Measurements from ENCODE around the gene RTN4RL2.
A peak's percentile ranks its signal among the peaks of the same experiment; 100 is the strongest.

The RTN4RL2 gene

DNA sequence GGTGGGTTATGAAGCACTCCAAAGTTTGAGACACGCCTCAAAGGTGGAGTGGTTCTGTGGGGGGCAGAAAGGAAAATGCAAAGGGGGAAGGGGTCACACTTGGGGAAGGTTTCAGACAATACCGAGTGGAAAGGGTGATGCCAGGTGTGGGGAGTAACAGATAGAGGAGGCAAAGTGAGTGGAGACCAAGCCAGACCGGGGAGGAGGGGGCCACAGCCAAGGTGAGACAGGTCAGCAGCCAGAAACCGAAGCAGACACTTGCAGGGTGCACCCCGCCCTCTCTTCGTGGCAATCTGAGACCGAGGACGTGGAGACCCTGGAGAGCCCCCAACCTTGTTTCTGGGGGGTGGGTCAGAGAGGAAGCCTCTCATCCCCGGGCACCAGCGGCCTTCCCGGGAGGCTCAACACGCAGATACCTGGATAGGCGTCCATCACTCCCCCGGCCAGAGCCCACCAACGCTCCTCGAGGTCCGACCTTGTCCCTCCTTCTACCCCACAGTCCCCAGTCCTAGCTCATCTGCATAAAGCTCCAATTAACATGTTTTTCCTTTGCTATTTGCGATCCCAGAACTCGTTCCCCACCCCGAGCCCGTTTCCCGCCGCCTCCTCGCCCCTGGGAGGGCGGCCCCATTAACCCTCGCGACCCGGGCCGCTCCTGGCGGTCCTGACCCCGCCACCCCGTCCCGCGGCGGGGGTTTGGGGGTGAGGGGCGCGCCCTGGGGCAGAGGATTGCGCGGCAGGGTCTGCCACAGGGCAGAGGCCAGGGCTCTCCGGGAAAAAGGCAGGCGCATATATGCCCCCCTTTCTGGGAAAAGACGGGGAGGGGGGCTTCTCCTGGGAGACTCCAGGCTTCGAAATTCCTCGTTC, 21.8 kb downstream of the RTN4RL2 start:
- DNase-seq, result no peak

DNA sequence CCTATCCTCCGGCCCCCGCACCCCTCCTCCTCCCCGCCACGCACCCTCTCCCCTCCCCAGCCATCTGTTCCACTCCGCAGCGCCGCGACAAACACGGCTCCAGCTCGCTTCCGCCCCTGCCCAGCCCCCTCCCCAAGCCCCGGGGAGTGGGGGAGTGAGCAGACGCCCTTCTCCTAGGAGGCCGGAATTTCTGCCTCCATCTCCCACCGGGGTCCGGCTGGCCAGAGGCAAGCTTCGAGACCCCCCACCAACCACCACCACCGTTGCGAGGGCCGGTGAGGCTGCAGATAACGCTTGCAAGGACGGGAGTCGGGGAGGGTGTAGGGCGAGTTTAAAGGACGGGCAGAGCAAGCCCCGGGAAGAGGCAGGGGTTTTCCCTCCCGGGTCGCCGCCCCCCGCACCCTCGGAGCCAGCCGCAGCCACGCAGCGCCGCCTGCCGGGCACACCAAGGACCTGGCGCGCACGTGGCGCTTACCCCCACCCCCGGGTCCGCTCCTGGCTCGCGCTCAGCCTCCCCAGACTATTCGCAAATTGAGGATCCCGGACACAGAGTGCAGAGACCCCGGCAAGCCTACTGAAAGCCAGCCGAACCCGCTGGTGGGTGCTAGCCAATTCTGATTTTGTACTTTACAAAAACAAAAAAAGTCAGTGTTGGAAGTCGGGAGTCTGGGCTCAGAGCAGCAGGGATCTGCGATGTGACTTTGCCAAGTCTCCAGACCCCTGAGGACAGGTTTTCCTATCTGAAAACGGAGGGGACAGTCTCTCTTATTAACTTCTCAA, 22.6 kb downstream of the RTN4RL2 start:
- peak; percentile 85 for DNase-seq

DNA sequence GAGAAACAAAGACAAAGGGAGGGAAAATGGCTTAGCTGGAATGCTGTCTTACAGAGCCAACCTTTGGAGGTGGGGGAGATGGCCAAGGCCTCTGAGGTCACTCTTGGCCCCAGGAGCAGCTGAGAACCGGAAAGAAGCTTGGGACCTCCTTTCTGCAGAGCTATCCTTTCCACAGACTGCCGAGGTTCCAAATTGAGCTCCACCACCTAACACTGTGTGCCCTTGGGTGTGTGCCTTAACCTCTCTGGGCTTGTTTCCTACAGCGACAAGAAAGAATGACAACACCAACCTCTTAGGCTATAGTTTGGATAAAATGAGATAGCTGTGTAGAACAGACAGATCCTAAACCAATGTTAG, 23.2 kb downstream of the RTN4RL2 start:
- DNase-seq, result no peak

DNA sequence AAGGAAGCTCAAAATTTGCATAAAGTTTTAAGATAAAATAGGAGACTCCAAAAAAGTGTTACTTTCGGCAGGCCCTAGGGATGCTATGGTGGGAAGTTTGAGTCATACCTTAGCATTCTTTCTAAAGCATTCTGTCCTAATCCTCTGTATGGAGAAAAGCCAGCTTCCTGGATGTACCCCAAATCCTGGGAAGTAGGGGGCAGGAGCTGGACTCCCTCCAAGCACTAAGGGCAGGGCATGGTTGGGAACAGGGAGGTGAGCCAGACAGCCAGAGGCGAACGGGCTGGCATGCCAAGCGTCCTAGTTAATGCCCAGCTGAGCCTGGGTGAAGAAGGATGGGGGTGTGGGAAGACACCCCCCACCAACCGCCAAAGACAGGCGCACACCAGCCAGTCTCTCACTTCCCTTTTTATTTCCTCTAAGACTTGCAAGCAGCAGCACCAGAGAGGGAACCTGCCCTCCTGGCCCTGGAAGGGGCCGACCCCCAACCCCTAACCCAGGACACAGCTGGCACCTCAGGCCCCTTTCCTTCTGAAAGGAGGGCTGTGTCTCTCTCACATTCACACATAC, 23.9 kb downstream of the RTN4RL2 start:
- DNase-seq, result no peak

DNA sequence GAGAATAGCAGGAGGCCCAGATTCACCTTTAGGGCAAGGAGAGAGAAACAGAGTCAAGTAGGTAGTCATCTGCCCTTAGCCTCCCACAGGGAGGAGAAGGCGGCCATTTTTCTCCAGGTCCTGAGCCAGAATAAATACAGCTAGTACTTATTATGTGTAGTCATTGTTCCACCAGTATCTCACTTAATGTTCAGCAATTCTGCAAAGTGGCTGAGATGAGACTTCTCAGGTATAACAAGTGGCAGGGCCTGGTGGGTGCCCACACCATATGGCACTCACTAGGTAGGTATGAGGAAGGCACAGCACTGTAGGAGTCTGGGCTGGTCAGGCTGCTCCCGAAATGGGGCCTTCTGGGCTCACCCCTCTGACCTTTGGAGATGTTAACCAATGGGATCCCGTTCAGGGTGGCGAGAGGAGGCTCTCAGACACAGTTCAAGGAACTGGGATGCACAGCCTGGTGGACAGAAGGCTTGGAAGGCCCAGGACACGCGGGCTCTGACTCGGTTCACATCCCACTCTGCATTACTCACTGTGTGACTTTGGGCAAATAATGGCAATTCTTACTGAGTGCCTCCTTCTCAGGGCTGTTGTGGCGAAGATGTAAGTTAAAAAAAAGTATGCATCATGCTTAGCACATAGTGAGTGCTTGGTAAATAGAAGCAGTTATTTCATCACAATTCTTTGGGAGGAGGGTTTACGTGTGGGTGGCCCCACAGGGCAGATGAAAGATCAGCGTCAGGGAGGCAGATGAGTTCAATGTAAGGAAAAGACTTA, 25.1 kb downstream of the RTN4RL2 start:
- no peak for DNase-seq

DNA sequence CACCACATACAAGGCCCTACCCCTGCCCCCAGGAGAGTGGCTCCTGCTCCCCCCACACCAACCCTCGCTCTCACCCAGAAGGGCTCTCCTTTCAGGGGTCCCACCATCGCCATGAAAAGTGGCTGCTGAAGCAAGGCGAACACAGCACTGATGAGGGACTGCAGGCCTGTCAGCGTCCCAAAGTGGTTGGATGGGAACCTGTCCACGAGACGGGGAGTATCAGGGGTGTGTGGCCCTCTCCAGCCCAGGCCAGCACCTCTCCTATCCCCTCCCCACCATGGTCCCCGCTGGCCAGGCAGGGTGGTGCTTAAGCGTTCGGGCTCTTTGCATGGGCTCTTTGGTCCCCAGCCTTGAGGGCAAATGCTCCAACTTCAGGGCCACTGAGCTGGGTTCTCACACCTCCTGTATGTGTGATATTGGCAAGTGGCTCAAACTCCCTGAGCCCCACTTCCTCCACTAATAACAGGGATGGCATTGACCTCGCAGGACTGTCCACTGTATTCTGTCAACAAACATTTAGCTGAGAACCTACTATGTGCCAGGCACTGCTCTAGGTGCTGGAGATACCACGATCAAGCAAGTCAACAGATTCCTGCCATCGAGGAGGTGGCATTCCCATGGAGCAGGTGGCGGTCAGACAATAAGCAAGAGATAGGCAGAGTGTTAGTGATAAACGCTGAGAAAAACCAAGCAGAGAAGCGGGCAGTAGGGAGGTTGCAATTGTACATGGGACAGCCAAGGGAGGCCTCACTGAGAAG, 26.9 kb downstream of the RTN4RL2 start:
- no peak for DNase-seq

DNA sequence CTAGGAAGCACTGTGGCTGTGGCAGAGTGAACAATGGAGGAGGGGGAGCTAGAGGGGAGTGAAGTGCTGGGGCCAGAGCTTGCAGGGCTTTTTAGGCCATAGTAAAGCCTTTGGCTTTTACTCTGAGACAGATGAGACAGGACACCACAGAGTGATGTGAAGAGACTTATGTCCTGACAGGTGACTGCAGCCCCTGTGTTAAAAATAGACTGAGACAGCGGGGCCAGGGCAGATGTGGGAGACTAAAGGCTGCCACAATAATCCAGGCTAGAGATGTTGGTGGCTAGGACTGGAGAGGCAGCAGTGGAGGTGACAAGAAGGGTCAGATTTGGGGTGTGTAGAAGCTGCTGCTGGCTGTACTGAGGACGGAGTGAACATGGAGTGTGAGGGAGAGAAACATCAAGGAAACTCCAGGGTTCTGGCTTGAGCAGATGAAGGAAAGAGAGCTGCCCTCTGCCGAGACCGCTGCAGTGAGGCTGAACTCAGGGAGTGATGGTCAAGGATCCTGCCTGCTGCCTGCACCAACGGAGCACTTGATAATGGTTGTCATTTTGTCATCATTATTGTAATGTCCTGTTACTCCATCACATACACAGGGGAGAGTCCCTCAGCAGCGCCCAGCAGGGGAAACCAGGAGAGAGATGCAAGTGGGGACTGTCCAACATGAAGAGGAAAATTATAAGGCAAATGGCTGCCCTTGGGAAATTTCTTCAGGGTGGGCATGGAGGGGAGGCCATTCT, 27.8 kb downstream of the RTN4RL2 start:
- DNase-seq, result no peak

DNA sequence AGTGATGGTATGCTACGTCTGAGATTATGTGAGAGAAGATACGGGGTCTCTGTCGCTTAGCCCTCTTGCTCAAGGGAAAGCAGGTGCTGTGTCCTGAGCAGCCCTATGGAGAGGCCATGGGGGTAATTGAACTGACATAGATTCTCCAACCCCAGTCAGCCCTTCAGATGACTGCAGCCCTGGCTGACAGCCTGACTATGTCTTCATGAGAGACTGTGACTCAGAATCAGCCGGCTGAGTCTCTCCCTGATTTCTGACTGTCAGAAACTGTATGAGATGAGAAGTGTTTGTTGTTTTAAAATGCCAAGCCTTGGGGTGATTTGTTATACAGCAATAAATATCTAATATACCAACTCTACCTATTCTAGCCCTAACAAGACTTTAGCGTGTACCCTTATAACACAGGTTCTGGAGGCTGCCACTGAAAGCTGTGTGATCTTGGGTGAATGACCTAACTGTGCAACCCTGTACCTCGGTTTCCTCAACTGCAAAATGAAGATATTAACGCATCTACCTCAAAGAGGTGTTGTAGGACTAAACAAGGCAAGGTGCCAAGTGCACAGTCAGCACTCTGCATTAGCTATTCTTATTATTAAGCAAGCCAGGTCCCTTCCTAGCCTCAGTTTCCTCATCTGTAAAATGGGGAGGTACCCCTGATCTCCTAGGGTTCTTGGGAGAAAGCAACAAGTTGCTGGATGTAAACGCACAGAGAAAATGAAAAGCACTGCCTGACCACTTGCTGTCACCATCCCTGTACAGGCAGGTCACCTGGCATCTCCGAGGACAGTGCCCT, 30.3 kb downstream of the RTN4RL2 start:
- DNase-seq, result no peak

DNA sequence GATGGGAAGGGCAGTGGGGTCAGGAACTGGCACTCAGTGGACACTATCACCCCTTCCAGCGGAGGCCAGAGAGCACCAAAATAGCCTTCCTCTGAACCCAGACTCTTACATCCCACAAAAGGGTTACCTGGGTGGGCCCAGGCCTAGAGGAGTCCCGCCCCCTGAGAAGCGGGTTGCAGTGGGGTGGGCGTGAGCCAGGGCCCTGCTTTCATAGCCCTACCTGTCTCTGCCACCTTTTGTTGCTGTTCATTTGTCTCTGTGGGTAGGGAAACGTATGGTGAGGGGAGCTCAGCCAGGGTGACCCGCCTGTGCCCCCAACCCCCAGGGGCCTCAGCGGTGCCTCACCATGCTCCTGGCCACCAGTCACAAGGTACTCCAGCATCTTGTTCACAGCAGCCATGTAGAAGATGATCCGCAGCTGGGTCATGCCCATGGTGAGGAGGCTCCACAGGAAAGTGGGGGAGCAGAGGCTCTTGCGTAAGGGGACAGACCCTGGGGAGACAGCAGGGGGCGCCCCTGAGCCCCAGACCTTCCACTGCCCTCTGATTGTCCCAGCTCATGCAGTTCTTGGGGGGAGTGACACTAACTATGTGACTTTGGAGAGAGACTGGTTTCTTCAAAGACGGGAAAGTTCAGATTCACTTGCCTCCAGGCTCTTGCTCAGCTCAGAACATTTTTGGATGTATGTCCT, 31.2 kb downstream of the RTN4RL2 start:
- DNase-seq, result peak; percentile 80

DNA sequence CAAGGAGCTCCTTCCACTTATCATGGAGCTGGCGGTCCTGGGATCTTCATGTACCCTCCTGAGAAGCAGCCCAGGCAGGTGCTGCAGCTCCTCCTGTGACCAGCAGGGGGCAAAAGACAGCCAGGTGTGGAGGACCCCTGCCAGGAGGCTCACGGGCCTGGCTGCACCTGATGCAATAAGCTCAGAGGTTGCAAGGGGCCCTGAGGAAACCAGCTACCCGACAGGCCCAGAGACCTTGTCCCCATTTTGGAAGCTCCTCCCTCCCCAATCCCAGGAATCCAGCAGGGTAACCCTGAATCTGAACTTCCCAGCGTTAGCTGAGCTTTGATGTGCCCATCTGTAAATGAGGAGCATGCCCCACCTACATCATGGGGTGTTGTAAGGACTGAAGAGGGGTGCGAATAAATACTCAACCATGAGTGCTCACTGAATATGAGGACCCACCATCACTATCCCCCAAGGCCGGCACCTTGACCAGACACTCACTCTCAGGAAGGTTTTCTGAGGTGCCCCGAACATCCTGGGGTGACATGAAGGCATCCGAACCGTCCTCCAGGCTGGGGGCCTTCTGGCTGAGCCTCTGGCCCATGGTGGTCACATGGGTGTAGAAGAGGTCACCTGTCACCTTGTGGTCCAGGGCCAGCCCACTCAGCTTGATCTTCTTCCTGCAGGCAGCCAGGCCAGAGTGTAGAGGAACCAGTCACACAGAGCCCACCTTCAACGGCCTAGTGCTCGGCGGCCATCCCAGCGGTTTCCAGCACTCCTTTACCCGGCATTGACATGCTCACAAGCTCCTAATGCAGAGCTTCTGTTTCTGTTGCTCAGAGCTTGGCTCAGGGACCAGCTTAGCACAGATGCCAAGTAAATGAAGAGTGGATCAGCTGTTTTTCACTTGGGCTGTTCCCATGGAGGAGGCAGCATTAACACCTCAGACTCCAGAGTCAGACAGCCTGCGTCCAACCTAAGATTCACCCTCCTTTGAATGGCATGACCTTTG, 33.5 kb downstream of the RTN4RL2 start:
- peak; percentile 92 for DNase-seq

DNA sequence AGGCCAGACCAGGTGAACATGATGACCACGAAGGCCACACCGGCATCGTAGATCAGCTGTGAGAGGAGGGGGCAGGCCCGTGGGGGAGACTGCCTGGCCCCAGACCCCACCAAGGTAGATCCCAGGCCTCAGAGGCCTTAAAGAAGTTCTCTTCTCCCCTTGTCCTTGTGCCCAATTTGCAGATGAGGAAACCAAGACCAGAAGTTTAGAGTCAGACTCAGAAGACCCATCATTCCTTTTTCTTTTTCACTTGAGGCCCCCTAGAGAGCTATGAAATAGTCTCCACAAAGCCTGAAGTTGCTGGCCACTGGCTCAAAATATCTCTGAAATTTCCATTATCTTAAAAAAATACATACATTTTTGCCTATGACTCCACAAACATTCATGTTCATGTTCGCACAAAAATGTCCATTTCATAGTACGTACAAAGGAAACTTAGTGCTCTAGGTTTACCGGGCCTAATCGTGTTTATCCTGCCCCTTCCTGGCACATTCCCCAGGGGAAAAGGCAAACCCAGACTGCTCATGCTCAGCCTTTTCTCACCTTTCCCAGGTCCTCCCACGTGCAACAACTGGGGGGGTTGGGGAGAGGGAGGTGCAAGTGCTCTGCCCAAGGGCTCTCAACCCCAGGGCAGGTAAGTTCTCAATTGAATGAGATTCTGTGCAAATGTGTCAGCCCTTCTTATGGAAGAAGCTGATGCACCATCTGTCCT, 35.9 kb downstream of the RTN4RL2 start:
- no peak for DNase-seq

DNA sequence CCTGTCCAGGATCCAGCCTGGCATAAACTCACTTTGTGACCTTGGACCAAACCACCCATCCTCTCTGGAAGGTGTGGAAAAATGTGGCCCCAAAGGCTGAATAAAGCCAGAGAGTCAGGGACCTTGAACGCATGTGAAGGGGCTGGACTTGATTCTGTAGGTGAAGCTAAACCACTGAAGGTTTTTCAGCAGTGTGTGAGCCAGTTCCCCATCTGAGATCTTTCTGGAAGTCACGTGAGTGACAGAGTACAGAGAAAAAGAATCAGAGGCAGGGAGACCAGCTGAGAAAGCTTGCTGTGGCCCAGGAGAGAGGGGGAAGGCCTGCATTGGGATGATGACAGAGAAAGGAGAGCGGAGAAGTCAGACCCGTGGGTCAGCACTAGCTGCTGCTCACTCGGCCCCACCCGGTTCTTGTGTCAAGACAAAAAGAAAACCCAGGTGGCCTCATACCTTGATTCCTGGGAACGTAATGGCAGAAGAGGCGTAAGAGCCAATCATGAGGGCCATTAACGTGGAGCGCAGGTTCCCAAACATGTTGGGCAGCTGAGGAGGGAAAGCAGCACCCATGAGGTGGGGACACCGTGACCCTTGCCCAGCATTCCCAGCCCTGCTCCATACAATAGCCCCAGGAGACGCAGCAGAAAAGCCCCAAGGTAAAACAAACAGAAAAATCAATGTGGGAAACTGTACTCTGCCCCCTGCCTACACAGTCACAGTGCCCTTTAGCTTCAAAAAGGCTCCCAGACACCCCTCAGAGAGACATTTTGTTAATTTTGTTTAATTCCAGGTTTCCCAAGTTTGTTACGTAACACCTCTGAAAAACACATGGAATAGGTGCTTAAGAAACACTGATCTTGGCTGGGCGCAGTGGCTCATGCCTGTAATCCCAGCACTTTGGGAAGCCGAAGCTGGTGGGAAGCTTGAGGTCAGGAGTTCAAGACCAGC, 37.2 kb downstream of the RTN4RL2 start:
- DNase-seq, result no peak

DNA sequence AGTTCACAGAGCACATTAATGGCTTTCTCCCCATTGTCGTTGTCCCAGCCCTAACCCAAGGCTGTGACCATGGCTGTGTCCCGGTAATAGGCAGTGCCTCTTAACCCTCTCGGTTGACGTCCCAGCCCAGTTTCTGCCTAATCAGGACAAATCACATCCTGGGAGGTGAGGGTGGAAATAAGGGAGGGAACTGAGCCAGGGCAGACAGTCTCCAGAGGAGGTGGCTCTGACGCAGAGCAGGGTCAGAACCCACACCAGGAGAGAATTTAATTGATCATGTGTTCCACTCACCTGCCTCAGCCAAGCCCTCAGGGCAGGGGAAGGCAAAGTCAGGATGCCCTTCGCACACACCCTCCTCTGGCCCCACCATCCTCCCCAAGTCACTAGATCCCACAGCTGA, 38.2 kb downstream of the RTN4RL2 start:
- no peak for DNase-seq

DNA sequence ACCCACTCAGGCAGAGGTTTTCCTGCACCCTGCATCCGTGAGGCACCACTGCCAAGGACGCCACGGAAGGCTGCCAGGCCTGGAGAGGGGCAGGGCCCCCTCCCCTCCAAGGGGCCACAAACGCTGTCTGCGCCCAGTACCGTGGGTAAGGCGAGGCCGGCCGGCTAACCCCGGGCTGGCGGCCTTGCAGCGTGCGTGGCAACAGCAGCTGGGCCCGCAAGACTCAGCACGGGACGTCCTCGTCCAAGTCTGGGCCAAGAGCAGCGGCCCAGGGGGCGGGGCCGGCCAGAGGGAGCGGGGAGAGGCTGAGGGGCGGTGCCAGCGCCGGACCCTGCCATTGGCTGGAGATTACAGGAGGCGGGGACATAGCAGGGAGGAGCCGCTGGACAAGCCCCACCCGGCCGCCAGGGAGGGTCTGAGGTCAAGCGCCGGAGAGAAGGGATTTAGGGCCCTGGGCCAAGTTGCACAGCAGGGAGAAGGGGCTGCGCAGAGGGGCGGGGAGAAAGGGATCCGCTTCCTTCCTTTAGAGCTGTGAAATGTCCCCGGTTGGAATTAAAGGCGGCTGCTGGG, 39.2 kb downstream of the RTN4RL2 start:
- no peak for DNase-seq

DNA sequence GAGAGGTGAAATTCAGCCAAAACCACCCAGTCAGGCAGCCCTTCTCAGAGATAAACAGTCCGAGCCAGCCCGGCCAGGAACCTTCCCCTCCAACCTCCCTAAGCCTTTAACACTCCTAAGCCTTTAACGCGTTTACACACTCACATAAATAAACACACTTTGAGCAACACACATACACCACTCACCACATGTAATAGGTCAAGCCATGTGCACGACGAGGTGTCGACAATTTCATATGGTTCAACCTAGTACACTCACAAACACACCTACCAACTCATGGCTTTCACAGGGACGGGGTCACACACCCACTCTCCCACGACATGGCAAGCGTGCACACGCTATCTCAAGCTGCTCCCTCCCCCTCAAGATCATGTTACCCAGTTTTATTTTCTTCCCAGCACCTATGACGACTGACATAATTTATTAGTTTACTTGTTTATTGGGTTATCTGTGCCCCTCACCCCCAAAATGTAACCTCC, 39.7 kb downstream of the RTN4RL2 start:
- no peak for DNase-seq

DNA sequence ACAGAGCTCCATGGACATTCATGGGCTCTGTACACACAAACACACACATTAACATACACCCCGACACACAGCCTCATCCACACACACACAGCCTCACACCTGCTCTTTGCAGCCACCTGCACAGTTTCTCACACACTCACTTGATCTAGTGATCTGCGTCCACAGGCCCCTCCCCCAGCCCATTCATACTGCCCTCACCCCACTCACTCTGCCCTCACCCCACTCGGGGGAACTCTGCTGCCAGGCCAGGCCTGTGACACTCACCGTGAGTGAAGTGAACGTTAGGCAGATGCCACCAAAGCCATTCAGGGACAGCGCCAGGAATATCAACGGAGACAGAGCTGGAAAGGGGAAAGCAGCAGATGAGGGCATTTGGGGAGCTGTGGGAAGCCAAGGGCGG, 40.2 kb downstream of the RTN4RL2 start:
- DNase-seq, result no peak

Measured in activated effector memory CD4-positive, alpha-beta T cell treated with anti-CD3 and anti-CD28 coated beads, Interleukin-2, amount 50 U/mL, for 16 hours (primary cell).